NCI-H1092 (cell line): Measurements from ENCODE around the gene OTUD1.

Source experiments
- DNase-seq: peaks from one replicate; lab custom pipeline; 2025; lab: John Stamatoyannopoulos, UW

Gene OTUD1

GRCh38 chr10:23422003-23422411 lies 16.9 kb upstream of the OTUD1 start:
- DNase-seq: no peak

GRCh38 chr10:23432166-23432565 lies 6.7 kb upstream of the OTUD1 start:
- no peak for DNase-seq

GRCh38 chr10:23432639-23433038 lies 6.2 kb upstream of the OTUD1 start:
- DNase-seq: no peak

GRCh38 chr10:23433701-23434100 lies 5.2 kb upstream of the OTUD1 start:
- DNase-seq: no peak

- no peak for DNase-seq
These were observed 3.5 kb upstream of the OTUD1 start for GRCh38 chr10:23435378-23435777.

- no peak for DNase-seq
These were observed 1.9 kb upstream of the OTUD1 start for GRCh38 chr10:23436983-23437382.

GRCh38 chr10:23437963-23438546 lies 820 bp upstream of the OTUD1 start:
- DNase-seq: no peak

GRCh38 chr10:23439452-23439960 lies 631 bp downstream of the OTUD1 start:
- DNase-seq: no peak

- no peak for DNase-seq
These were observed 1.4 kb downstream of the OTUD1 start for GRCh38 chr10:23439961-23440889.

- no peak for DNase-seq
These were observed 2.4 kb downstream of the OTUD1 start for GRCh38 chr10:23441251-23441650.

GRCh38 chr10:23442936-23443335 lies 4.1 kb downstream of the OTUD1 start:
- no peak for DNase-seq

- no peak for DNase-seq
These were observed 6.7 kb downstream of the OTUD1 start for GRCh38 chr10:23445591-23445990.

- DNase-seq: no peak
These were observed 9.4 kb downstream of the OTUD1 start for GRCh38 chr10:23448323-23448722.

GRCh38 chr10:23448802-23449570 lies 10.1 kb downstream of the OTUD1 start:
- DNase-seq: no peak

- DNase-seq: no peak
These were observed 13.3 kb downstream of the OTUD1 start for GRCh38 chr10:23452033-23452655.

- DNase-seq: no peak
These were observed 14.6 kb downstream of the OTUD1 start for GRCh38 chr10:23453465-23453864.

- DNase-seq: no peak
These were observed 18.9 kb downstream of the OTUD1 start for GRCh38 chr10:23457632-23458417.

GRCh38 chr10:23459308-23459939 lies 20.5 kb downstream of the OTUD1 start:
- DNase-seq: no peak

GRCh38 chr10:23461557-23461956 lies 22.7 kb downstream of the OTUD1 start:
- no peak for DNase-seq

GRCh38 chr10:23467012-23467411 lies 28.1 kb downstream of the OTUD1 start:
- no peak for DNase-seq

GRCh38 chr10:23467548-23467947 lies 28.7 kb downstream of the OTUD1 start:
- DNase-seq: no peak
